HUES6 (cell line): ENCODE results near the gene COBL.

Experiments used
- H3K27ac ChIP-seq: 2 replicates; pipeline ENCODE4 v1.7.0; 2013; ENCODE audit warnings: low read depth, mild to moderate bottlenecking, low read length, inconsistent platforms
- H3K27me3 ChIP-seq: 2 replicates; pipeline ENCODE4 v1.6.1; 2013; ENCODE audit warnings: low read length; ENCODE audit not compliant: control insufficient read depth, insufficient read depth
- H3K36me3 ChIP-seq: 2 replicates; pipeline ENCODE4 v1.6.1; 2013; ENCODE audit warnings: low read length; ENCODE audit not compliant: control insufficient read depth, insufficient read depth
- H3K4me1 ChIP-seq: 2 replicates; pipeline ENCODE4 v1.6.1; 2013; ENCODE audit warnings: low read length; ENCODE audit not compliant: control insufficient read depth, insufficient read depth
- H3K4me3 ChIP-seq: 2 replicates; pipeline ENCODE4 v1.5.1; 2013; ENCODE audit warnings: low read depth, low read length
- H3K9ac ChIP-seq: one replicate; pipeline ENCODE4 v1.6.1; 2013; ENCODE audit warnings: mild to moderate bottlenecking, low read length
- H3K9me3 ChIP-seq: 2 replicates; pipeline ENCODE4 v1.6.1; 2013; ENCODE audit warnings: low read depth, low read length; ENCODE audit not compliant: control insufficient read depth, insufficient read depth

COBL gene

DNA sequence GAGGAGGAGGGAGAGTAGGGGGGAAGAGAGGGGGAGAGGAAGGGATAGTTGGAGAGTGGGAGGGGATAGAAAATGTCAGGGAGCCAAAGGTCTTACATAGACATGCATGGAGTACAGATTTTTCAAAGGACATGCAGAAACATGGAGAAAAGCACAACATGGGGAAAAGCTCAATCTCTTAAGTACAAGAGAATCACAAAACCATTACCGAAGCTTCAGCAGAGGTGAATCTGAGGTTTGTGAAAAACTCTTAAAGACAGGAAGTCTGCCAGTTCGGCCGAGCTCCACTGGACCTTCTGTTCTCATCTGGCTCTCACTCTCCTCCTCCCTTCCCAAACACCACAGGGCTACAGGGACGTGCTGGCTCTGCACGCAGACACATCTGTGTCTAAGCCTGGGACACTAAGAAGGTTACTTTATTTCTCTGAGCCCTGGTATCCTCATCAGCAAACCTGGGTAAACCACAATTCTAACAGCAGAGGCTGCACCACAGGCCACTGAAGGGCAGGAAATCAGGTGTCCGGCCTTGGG, 133.9 kb downstream of the COBL start:
- Histone ChIP-seq H3K9me3 (no peaks in the 10 kb centered on the region), H3K36me3 (no peaks in the 10 kb centered on the region; the same call in 1 of the 2 replicates), H3K4me3 (no peak overlapping the region), H3K27ac (no peak overlapping the region), H3K4me1 (peaks cover 4% of the 10 kb centered on the region; the same call in 1 of the 2 replicates), H3K27me3 (no peaks in the 10 kb centered on the region), H3K9ac (no peak overlapping the region)

DNA sequence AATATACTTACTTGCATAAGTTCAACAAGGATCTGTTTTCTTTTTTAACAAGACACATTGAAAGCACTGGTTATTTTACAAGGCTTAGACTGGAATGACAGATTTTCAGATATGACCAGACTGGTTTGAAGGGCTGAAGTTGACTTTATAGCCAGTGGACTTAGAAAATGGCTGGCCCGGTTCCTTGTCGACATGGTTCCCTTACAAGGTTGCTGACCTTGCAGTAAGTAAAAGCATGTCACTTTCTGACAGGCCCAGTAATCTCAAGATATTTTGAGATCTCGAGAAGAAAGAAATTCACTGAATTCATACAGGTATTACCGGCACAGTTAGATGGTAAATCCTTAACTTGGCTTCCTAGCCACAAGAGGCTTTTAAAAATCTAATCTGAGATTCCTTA, 136.5 kb downstream of the COBL start:
- Histone ChIP-seq H3K4me3 (no peak overlapping the region), H3K27ac (no peak overlapping the region), H3K9ac (no peak overlapping the region), H3K9me3 (no peaks in the 10 kb centered on the region), H3K36me3 (no peaks in the 10 kb centered on the region), H3K27me3 (no peaks in the 10 kb centered on the region), H3K4me1 (peaks cover 25% of the 10 kb centered on the region)

DNA sequence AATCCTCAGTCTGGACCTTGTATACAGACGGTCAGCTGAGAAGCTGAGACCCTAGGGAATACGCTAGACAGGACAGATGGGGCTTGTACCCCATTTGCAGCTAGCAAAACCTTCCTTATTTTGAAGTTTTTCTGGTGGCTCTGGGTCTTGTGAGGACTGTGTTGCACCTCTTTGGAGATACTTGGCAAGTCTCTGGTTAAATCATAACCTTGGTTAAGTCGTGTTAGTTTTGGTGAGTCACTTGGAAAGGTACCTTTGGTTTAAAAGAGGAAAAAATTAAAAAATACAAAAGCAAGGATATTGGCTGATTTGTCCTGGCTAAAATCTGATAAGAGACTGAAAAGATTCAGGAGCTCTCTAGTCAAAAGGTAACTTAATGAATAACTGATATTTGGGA, 140.6 kb downstream of the COBL start:
- no peaks in the 10 kb centered on the region for H3K27me3 ChIP-seq
- no peaks in the 10 kb centered on the region for H3K36me3 ChIP-seq
- H3K4me3 ChIP-seq: peak overlapping the region; percentile 20
- peak overlapping the region; percentile 82 for H3K27ac ChIP-seq
- H3K9ac ChIP-seq: peak overlapping the region; percentile 52
- no peaks in the 10 kb centered on the region for H3K9me3 ChIP-seq
- peaks cover 30% of the 10 kb centered on the region for H3K4me1 ChIP-seq

DNA sequence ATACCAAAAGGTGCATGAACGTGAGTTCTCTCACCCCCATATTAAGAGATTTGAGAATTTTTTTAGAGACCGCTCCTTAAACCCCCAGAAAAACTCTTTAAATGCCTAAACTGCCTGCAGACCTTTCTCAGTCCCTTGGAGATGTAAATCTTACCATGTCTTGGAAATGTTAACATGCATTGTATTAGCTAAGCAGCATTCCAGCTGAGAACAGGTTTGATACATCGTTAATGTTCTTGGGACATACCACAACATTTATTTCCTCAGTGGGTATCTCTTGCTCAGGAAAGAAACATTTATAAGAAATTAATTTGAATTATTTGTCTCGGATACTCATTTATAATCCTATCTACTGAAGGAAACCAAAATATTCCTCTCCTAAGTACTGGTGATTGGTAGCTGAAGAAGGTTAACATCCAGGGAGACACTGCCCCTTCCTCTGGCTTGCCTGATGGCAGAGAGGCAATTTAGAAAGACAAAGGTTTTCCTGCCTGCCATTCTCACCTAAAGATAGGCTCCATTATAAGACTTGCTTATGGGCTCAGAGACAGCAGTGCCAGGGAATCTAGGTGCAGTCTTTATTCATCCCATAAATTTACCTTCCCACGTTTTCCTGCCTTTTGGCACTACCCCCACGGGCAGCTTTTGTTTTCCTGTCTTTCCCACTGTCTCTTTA, 141.2 kb downstream of the COBL start:
- Histone ChIP-seq H3K4me3 (peak overlapping the region; percentile 20), H3K27me3 (no peaks in the 10 kb centered on the region), H3K4me1 (peaks cover 30% of the 10 kb centered on the region), H3K36me3 (no peaks in the 10 kb centered on the region), H3K27ac (peak overlapping the region; percentile 82), H3K9me3 (no peaks in the 10 kb centered on the region), H3K9ac (peak overlapping the region; percentile 52)

DNA sequence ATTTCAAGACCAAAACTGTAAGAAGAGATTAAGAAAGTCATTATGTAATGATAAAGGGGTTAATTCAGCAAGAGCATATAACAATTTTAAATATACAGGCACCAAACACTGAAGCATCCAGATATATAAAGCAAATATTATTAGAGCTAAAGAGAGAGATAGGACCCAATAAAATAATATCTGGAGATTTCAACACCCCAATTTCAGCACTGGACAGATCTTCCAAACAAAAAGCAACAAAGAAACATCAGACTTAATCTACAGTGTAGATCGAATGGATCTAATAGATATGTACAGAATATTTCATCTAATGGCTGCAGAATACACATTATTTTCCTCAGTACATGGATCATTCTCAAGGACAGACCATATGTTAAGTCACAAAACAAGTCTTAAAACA, 151.3 kb downstream of the COBL start:
- H3K9ac ChIP-seq: no peak overlapping the region
- H3K4me1 ChIP-seq: peaks cover 7% of the 10 kb centered on the region
- H3K4me3 ChIP-seq: no peak overlapping the region
- no peaks in the 10 kb centered on the region for H3K9me3 ChIP-seq
- no peaks in the 10 kb centered on the region for H3K36me3 ChIP-seq
- no peaks in the 10 kb centered on the region for H3K27me3 ChIP-seq
- no peak overlapping the region for H3K27ac ChIP-seq

DNA sequence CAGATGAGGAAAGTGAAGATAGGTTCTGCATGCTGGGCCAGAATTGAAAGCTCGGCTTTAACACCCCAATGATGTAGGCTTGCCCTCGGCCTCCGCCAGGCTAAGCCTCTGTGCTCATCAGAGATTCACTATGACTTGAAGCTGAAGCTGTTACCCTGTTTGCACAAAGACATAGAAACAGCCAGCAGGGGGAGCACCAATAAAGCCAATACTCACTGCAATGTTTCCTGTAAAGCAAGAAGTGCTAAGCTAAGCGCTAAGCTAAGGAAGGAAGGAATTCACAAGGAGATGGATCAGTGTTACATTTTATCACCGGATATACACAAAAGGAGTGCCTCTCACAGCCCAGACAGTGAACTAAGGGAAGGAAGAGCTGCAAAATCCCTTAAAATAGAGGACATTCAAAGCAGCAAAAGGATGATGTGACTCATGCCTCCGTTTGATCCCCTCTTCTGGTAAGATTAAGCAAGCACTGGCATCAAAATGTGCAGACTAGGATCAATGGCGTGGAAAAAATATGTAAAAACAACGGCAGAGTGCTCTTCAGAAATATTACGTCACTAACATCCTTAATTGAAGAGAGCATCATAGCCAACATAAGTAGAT, 153.8 kb downstream of the COBL start:
- H3K4me3 ChIP-seq: no peak overlapping the region
- no peak overlapping the region for H3K9ac ChIP-seq
- H3K27ac ChIP-seq: no peak overlapping the region
- no peaks in the 10 kb centered on the region for H3K36me3 ChIP-seq
- no peaks in the 10 kb centered on the region for H3K27me3 ChIP-seq
- H3K9me3 ChIP-seq: no peaks in the 10 kb centered on the region
- peaks cover 7% of the 10 kb centered on the region for H3K4me1 ChIP-seq

DNA sequence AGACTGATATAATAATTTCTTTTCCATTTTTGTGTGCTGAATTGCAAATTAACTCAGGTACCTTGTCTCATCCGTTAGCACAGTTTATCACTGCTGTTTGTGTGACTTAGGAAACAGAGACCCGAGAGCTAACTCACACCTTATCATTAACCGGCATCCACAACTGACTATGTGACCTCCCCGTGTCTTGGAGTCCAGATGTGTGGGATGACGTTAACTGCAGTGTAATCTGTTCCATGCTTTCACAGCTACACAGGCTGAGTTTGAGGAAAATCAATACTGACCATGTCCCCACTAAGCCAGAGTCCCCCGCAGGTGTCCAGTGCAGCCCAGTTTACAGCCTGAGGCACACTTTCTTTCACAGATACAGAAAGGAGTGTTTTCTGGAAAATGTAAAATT, 154.7 kb downstream of the COBL start:
- Histone ChIP-seq H3K9ac (no peak overlapping the region), H3K4me3 (no peak overlapping the region), H3K9me3 (no peaks in the 10 kb centered on the region), H3K27ac (no peak overlapping the region), H3K4me1 (peaks cover 7% of the 10 kb centered on the region), H3K27me3 (no peaks in the 10 kb centered on the region), H3K36me3 (no peaks in the 10 kb centered on the region)

DNA sequence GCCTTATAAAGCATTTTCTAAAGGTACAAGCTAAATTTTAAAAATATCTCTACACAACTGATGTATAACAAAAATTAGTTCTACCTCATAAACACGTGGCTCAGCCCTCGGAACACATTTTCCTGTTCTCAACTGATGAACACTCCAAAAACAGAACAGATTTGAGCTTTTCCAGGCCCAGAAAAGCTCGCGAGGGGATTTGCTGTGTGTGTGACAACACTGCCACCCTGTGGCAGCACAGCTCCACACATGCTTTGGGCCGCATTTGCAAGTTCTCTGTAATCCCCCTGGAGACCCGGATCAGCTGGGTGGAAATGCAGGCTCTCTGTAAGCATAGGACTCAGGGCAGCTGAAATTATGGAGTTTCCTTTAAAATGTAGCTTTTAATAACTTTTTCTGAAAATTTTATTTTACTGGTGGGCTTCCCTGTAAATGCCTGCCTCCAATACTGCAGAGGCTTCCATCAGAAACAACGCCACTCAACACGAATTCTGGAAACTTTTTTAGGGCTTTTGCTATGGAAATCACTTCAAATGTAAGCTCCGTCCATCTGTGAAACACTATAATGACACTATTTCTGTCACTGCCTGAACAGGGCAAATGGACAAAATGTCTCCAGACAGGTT, 155.5 kb downstream of the COBL start:
- no peak overlapping the region for H3K27ac ChIP-seq
- no peaks in the 10 kb centered on the region for H3K36me3 ChIP-seq
- peaks cover 7% of the 10 kb centered on the region for H3K4me1 ChIP-seq
- H3K9me3 ChIP-seq: no peaks in the 10 kb centered on the region
- no peaks in the 10 kb centered on the region for H3K27me3 ChIP-seq
- H3K4me3 ChIP-seq: no peak overlapping the region
- no peak overlapping the region for H3K9ac ChIP-seq

DNA sequence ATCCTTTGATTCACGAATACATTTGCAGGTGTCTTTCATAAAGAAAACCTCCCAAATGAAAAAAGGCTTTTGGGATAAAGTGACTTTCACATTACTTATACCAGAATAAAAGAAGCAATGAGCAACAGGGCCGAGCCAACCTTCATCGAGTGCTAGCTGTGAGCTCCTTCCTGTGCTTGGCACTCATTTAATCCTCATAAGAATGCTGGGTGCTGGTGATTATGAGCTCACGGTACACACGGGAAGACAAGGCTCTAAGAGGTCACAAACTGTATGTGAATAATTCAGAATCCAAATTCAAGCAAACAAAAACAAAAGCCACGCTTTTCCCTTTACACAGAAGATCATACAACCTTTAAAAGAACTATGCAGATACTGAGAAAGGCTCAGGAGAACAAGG, 156.2 kb downstream of the COBL start:
- no peaks in the 10 kb centered on the region for H3K36me3 ChIP-seq
- H3K9ac ChIP-seq: no peak overlapping the region
- no peak overlapping the region for H3K27ac ChIP-seq
- H3K4me3 ChIP-seq: no peak overlapping the region
- no peaks in the 10 kb centered on the region for H3K9me3 ChIP-seq
- H3K27me3 ChIP-seq: no peaks in the 10 kb centered on the region
- H3K4me1 ChIP-seq: peaks cover 7% of the 10 kb centered on the region

DNA sequence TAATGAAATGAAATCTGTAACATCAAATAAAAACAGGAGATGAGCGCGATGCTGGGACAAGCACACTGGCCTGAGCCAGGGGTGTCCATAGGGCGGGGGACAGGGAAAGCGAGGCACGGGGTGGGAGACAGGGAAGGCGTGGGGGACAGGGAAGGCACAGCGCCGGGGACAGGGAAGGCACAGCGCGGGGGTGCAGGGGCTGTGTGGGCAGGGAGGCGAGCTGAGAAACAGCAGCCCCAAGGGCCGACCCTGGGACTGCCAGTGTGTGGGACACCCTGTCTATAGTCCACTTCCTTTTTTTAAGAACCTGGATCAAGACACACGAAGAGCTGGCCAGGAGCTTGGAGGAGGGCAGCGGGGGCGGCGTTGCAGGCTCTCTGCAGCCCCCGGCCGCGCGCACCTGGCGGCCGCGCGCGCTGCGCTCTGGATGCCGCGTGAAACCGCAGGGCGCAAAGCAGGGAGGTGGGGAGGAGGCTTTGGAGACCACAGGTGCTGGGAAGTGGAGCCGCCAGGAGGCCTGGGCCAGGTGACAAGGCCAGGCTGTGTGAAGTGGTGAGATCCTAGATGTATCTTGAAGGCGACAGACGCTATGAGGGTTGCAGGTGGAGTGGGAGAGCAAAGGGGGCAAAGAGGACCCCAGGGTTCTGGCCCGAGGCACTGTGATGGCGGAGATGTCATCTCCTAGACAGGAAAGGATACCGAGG, 157.7 kb downstream of the COBL start:
- no peak overlapping the region for H3K4me3 ChIP-seq
- H3K27ac ChIP-seq: no peak overlapping the region
- H3K36me3 ChIP-seq: no peaks in the 10 kb centered on the region
- no peaks in the 10 kb centered on the region for H3K9me3 ChIP-seq
- H3K9ac ChIP-seq: no peak overlapping the region
- H3K27me3 ChIP-seq: no peaks in the 10 kb centered on the region
- H3K4me1 ChIP-seq: peaks cover 7% of the 10 kb centered on the region

DNA sequence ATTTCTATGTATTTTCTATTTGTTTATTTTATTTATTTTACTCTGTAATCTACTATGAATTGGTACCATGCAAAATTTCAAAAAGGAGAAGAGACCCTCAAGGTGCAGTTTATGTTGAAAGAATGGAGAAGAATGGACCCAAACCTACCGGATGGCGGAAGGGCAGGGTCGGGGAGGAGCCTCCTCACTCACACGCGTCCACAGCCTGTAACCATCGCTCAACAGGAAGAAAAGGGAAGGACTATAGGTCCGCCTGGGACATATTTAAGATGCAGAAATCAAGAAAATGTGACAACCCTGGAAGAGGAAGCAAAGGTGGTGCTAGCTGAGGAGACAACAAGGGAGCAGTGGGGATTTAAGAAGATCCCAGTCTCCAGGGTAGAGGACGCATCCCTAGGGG, 158.4 kb downstream of the COBL start:
- no peak overlapping the region for H3K9ac ChIP-seq

More for the DNA sequence above, 158.4 kb downstream of the COBL start:
- no peak overlapping the region for H3K4me3 ChIP-seq
- H3K9me3 ChIP-seq: no peaks in the 10 kb centered on the region
- H3K27ac ChIP-seq: no peak overlapping the region
- H3K27me3 ChIP-seq: no peaks in the 10 kb centered on the region
- H3K36me3 ChIP-seq: no peaks in the 10 kb centered on the region; the same call in 1 of the 2 replicates
- peaks cover 4% of the 10 kb centered on the region for H3K4me1 ChIP-seq
